ENCODE measurements around the gene TMTC2. TPM values are rescaled to one million over a fixed set of nuclear protein-coding genes. Genes with fewer than 3 reads are reported as not detected.

The TMTC2 gene
- polyA plus RNA-seq, 1 experiment, result 1.6 TPM

GRCh38 chr12:83018088-83018487 is 331.4 kb downstream of the TMTC2 start:
- CTCF ChIA-PET, result no interaction called here
- TF ChIP-seq CTCF (IDR thresholded peaks at IDR 0.05; ENCODE audit: low read depth, low read length), result no peak

GRCh38 chr12:83027021-83027723 is 340.5 kb downstream of the TMTC2 start:
- no peaks in the 10 kb centered on the region for H3K9me3 ChIP-seq (ENCODE audit: control insufficient read depth, insufficient read depth, low read length)
- TF ChIP-seq CTCF (IDR thresholded peaks at IDR 0.05; ENCODE audit: low read depth, low read length), result no peak
- ChIA-PET CTCF (interaction anchor here (0.6 kb wide), 1 partner anchor 876 kb away, joined by 3 read pairs; no protein-coding TSS in a partner anchor), POLR2A (no interaction called here)
- H3K27me3 ChIP-seq (ENCODE audit: control insufficient read depth, insufficient read depth, low read length), result no peaks in the 10 kb centered on the region
- H3K4me3 ChIP-seq (ENCODE audit: low read depth, low read length), result no peak overlapping the region
- DNase-seq (ENCODE audit: low read depth, low spot score), result no peak
- H3K27ac ChIP-seq (ENCODE audit: low read depth, low read length), result no peak overlapping the region

More at GRCh38 chr12:83018088-83018487, 331.4 kb downstream of the TMTC2 start:
- H3K27me3 ChIP-seq (ENCODE audit: control insufficient read depth, insufficient read depth, low read length), result no peaks in the 10 kb centered on the region
- no peak overlapping the region for H3K27ac ChIP-seq (ENCODE audit: low read depth, low read length)
- no peak for DNase-seq (ENCODE audit: low read depth, low spot score)
- no peaks in the 10 kb centered on the region for H3K9me3 ChIP-seq (ENCODE audit: control insufficient read depth, insufficient read depth, low read length)
- POLR2A ChIA-PET, result no interaction called here
- H3K4me3 ChIP-seq (ENCODE audit: low read depth, low read length), result no peak overlapping the region

GRCh38 chr12:83031196-83031595 is 344.5 kb downstream of the TMTC2 start:
- Histone ChIP-seq H3K9me3 (ENCODE audit: control insufficient read depth, insufficient read depth, low read length) (no peaks in the 10 kb centered on the region), H3K4me3 (ENCODE audit: low read depth, low read length) (no peak overlapping the region), H3K27ac (ENCODE audit: low read depth, low read length) (no peak overlapping the region), H3K27me3 (ENCODE audit: control insufficient read depth, insufficient read depth, low read length) (no peaks in the 10 kb centered on the region)
- ChIA-PET POLR2A (no interaction called here), CTCF (no interaction called here)
- DNase-seq (ENCODE audit: low read depth, low spot score), result no peak
- TF ChIP-seq CTCF (IDR thresholded peaks at IDR 0.05; ENCODE audit: low read depth, low read length), result no peak

- Histone ChIP-seq H3K27ac (ENCODE audit: low read depth, low read length) (no peak overlapping the region), H3K27me3 (ENCODE audit: control insufficient read depth, insufficient read depth, low read length) (no peaks in the 10 kb centered on the region), H3K4me3 (ENCODE audit: low read depth, low read length) (no peak overlapping the region), H3K9me3 (ENCODE audit: control insufficient read depth, insufficient read depth, low read length) (no peaks in the 10 kb centered on the region)
- TF ChIP-seq CTCF (IDR thresholded peaks at IDR 0.05; ENCODE audit: low read depth, low read length), result no peak
- POLR2A ChIA-PET, result no interaction called here
- DNase-seq (ENCODE audit: low read depth, low spot score), result no peak
- CTCF ChIA-PET, result no interaction called here
Measured at GRCh38 chr12:83036847-83037246, 350.1 kb downstream of the TMTC2 start.

- POLR2A ChIA-PET, result no interaction called here
- H3K27me3 ChIP-seq (ENCODE audit: control insufficient read depth, insufficient read depth, low read length), result no peaks in the 10 kb centered on the region
- H3K4me3 ChIP-seq (ENCODE audit: low read depth, low read length), result no peak overlapping the region
- no peak overlapping the region for H3K27ac ChIP-seq (ENCODE audit: low read depth, low read length)
- no peaks in the 10 kb centered on the region for H3K9me3 ChIP-seq (ENCODE audit: control insufficient read depth, insufficient read depth, low read length)
- TF ChIP-seq CTCF (IDR thresholded peaks at IDR 0.05; ENCODE audit: low read depth, low read length), result no peak
- DNase-seq (ENCODE audit: low read depth, low spot score), result no peak
- CTCF ChIA-PET, result no interaction called here
Measured at GRCh38 chr12:83039413-83039812, 352.7 kb downstream of the TMTC2 start.
